Endothelial cell (in vitro differentiated cells): ENCODE results near the gene NPFFR1. TPM values are rescaled to one million over a fixed set of nuclear protein-coding genes. Genes with fewer than 3 reads are reported as not detected.

Experiments
- DNase-seq: peaks from one replicate; pipeline ENCODE4 v3.0.0; 2021; ENCODE audit warnings: low spot score
- H3K27ac Mint-ChIP-seq: one replicate; pipeline ENCODE4 v1.8.0; 2021; ENCODE audit warnings: mixed read lengths, inconsistent platforms; ENCODE audit not compliant: unreplicated experiment
- H3K27me3 Mint-ChIP-seq: one replicate; pipeline ENCODE4 v1.8.0; 2021; ENCODE audit warnings: mild to moderate bottlenecking, moderate library complexity, mixed read lengths, inconsistent platforms; ENCODE audit not compliant: unreplicated experiment
- H3K36me3 Mint-ChIP-seq: one replicate; pipeline ENCODE4 v1.8.0; 2021; ENCODE audit warnings: mild to moderate bottlenecking, low read depth, mixed read lengths, inconsistent platforms; ENCODE audit not compliant: unreplicated experiment
- H3K4me1 Mint-ChIP-seq: one replicate; pipeline ENCODE4 v1.8.0; 2021; ENCODE audit warnings: mild to moderate bottlenecking, mixed read lengths, inconsistent platforms; ENCODE audit not compliant: unreplicated experiment
- H3K4me3 Mint-ChIP-seq: one replicate; pipeline ENCODE4 v1.8.0; 2021; ENCODE audit warnings: mild to moderate bottlenecking, mixed read lengths, inconsistent platforms; ENCODE audit not compliant: unreplicated experiment
- H3K9me3 Mint-ChIP-seq: one replicate; pipeline ENCODE4 v1.8.0; 2021; ENCODE audit warnings: mixed read lengths, inconsistent platforms; ENCODE audit not compliant: unreplicated experiment
- total RNA-seq: library from RNA; stranded (reverse); fragmentation: NEBNext Ultra II Directional; extraction: Animal tissue kit (Norgen Biotek cat#: 25700); gene quantifications from one replicate; pipeline ENCODE4 v1.2.1, GENCODE V29; 2021; ENCODE audit not compliant: unreplicated experiment
- TF ChIP-seq, protein P1 (sequence below): fragments of 200-600 bp; sonication (generic); IDR thresholded peaks from one replicate; pipeline ENCODE4 v1.5.0; 2021; ENCODE audit warnings: antibody characterized with exemption; ENCODE audit not compliant: unreplicated experiment

NPFFR1 gene
- total RNA-seq, 1 donor from 2014 or later, result not detected

DNA sequence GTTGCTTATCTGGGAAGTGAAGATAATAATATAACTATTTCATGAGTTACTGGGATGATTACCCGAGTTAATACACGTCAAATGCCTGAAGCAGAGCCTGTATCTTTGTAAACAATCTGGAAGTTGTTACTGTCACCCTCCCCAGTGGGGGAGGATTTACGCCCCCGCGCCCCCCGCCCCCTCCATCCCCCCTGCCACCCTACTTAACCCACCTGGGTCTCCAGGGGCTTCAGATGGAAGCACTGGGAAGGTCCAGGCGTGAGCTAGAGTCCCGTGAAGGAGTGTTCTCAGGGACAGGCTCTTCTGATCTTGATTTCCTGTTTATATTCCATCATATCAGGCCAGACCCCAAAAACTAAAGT is 49.9 kb downstream of the NPFFR1 start:
- Mint-ChIP-seq H3K27ac (no peak overlapping the region), H3K27me3 (peaks cover 2% of the 10 kb centered on the region), H3K4me1 (peaks cover 12% of the 10 kb centered on the region), H3K4me3 (peak overlapping the region; percentile 90), H3K9me3 (no peaks in the 10 kb centered on the region), H3K36me3 (peaks cover 8% of the 10 kb centered on the region)
- DNase-seq, result no peak
- TF ChIP-seq, protein P1, sequence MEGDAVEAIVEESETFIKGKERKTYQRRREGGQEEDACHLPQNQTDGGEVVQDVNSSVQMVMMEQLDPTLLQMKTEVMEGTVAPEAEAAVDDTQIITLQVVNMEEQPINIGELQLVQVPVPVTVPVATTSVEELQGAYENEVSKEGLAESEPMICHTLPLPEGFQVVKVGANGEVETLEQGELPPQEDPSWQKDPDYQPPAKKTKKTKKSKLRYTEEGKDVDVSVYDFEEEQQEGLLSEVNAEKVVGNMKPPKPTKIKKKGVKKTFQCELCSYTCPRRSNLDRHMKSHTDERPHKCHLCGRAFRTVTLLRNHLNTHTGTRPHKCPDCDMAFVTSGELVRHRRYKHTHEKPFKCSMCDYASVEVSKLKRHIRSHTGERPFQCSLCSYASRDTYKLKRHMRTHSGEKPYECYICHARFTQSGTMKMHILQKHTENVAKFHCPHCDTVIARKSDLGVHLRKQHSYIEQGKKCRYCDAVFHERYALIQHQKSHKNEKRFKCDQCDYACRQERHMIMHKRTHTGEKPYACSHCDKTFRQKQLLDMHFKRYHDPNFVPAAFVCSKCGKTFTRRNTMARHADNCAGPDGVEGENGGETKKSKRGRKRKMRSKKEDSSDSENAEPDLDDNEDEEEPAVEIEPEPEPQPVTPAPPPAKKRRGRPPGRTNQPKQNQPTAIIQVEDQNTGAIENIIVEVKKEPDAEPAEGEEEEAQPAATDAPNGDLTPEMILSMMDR, result no peak

DNA sequence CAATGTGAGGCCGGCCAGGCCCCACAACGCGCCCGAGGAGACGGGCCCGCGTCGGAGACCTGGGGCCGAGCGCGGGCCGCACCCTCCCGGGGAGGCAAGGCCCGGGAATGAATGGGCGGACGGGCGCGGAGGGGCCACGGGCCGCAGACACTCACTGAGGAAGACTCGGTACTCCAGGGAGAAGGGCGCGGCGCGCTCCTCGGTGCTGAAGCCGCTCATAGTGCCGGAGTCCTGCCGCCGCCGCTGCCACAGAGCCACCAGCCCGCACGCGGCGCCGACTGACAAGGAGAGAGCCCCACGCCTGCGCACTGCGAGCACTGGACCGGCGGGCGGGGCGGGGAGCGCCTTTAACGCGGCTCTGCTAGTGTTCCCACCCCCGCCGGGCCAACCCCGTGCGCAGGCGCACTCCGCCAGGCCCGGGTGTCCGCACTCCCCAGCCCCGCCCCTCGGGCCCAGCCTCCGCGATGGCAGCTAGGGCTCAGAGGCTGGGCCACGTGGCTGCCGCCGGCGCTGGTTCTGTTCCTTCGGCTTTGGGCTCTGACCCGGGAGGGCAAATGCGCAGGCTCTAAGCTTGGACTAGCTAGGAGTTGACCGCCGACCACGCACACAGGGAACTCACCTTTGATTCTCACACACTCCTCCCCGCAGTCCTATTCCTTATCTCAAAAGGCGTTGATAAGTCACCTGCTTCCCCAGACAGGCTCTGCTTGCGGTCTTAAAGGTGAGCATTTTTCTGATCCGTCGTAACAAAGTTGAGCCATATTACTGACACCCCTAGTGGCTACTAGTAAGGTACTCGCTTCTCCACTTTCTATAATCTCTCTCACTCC is 50.5 kb downstream of the NPFFR1 start, which contains the start of gene PPA1:
PPA1 (minus strand) TSS at position 321 of the 830 bp plus-strand sequence; CDS start at position 219, 102 bp downstream.
- peak; percentile 99 for DNase-seq
- TF ChIP-seq, protein P1, result no peak
- Mint-ChIP-seq H3K4me1 (peaks cover 12% of the 10 kb centered on the region), H3K9me3 (no peaks in the 10 kb centered on the region), H3K27ac (peak within 1 kb of the TSS; percentile 0), H3K36me3 (peaks cover 8% of the 10 kb centered on the region), H3K4me3 (peak within 1 kb of the TSS; percentile 95), H3K27me3 (peaks cover 2% of the 10 kb centered on the region)

DNA sequence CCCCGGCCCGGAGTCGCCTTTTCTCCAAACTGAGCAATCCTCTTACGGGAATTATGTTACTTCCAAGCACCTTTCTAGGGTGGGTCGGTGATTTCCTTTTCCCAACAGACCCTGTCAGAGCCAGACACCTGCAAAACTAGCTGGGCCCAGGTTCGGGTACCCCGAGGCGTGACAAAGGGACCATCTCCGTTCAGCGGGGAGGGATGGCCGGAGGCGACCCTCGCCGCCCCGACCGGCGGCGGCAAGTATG is 51.0 kb downstream of the NPFFR1 start:
- TF ChIP-seq, protein P1, result no peak
- Mint-ChIP-seq H3K4me3 (peak overlapping the region; percentile 95), H3K4me1 (peaks cover 12% of the 10 kb centered on the region), H3K27ac (no peak overlapping the region), H3K36me3 (peaks cover 5% of the 10 kb centered on the region), H3K27me3 (peaks cover 2% of the 10 kb centered on the region), H3K9me3 (no peaks in the 10 kb centered on the region)
- DNase-seq, result no peak

DNA sequence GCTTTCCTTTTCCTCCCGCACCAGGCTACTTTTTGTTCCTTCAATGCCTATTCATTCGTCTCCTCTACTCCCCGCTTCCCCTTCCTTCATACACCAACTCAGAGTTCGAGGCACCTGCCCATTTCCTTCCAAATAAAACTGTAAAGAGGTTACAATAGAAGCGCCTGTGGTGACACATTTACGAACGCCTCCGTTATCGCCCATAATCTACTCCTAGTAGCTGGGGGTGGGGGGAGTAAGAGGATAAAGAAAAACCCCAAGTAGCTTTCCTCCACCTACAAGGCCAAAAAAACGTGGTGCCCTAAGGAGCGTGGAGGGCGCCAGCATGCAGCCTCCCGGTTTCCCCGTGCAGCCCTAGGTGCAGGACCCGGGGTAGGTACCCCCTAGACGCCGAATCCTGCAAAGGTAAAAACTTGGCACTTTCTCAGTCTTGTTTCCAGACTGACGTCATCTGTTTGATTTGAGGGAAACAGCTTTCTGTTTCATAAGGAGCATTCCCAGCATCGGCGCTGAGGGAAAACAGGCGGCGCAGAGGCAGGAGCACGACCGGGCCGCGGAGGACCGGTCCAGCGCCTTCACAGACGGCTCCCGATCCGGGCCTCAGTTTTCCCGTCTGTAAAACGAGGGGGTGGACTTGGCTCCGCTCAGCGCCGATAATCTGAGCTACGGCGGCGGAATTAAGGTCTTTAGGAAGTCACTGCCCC is 51.5 kb downstream of the NPFFR1 start:
- DNase-seq, result peak; percentile 12
- peaks cover 12% of the 10 kb centered on the region for H3K4me1 Mint-ChIP-seq
- peak overlapping the region; percentile 0 for H3K27ac Mint-ChIP-seq
- peaks cover 2% of the 10 kb centered on the region for H3K27me3 Mint-ChIP-seq
- TF ChIP-seq, protein P1, result no peak
- H3K36me3 Mint-ChIP-seq, result peaks cover 4% of the 10 kb centered on the region
- peak overlapping the region; percentile 95 for H3K4me3 Mint-ChIP-seq
- no peaks in the 10 kb centered on the region for H3K9me3 Mint-ChIP-seq

DNA sequence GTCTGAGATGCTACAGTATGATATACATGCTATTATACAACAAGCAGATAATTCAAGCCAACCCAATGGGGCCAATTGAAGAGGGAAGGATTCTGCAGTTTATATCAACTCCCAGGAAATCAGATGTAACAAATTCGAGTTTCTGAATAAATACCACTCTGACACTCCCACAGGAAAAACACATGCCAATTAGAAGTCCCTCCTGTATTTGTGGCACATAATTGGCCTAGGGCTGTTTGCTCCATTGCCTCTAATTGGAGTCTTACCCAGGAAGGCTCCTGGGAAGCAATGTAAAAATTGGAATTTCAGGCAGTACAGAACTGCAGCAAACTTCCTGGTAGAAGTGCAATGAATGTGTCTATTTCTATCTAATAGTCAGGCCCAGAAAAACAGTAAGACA is 55.3 kb downstream of the NPFFR1 start:
- TF ChIP-seq, protein P1, result no peak
- H3K36me3 Mint-ChIP-seq, result no peaks in the 10 kb centered on the region
- no peak overlapping the region for H3K4me3 Mint-ChIP-seq
- H3K4me1 Mint-ChIP-seq, result peaks cover 8% of the 10 kb centered on the region
- no peaks in the 10 kb centered on the region for H3K9me3 Mint-ChIP-seq
- H3K27me3 Mint-ChIP-seq, result no peaks in the 10 kb centered on the region
- no peak overlapping the region for H3K27ac Mint-ChIP-seq
- no peak for DNase-seq
